C4-2B (cell line): ENCODE results near the gene NDUFA11.
"Not testable (repeated sequence)": the region's sequence is repeated elsewhere in the genome, so short reads cannot be mapped to it uniquely, and the experiment has no call there.

ENCODE experiments used
- H3K27ac ChIP-seq: fragments of 450-650 bp; 2 replicates; pipeline ENCODE4 v1.5.1; 2017
- ZFX ChIP-seq: fragments of 450-650 bp; IDR thresholded peaks from 2 replicates; pipeline ENCODE4 v1.6.1; 2017
- TF ChIP-seq, protein P1 (sequence below): fragments of 450-650 bp; conservative IDR thresholded peaks from 2 replicates; pipeline ENCODE4 v1.5.1; 2017; ENCODE audit warnings: mild to moderate bottlenecking

Gene NDUFA11

DNA sequence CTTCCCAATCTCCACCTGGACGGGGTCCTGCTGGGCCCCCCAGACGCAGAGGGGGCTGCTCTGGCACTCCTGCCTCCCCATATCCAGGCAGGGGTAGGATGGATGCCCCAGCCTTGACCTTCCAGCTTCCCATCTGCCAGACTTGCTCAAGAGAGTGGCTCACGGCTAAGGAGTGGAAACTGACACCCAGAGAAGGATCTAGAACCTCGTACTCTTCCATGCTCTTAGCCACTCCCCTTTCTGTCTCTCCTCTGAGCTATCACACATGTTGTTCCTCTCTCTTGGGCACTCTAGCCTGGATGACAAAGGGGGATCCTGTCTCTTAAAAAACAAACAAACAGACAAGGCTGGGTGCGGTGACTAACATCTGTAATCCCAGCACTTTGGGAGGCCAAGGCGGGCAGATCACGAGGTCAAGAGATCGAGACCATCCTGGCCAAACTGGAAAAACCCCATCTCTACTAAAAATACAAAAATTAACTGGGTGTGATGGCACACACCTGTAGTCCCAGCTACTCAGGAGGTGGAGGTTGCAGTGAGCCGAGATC, 21.1 kb downstream of the NDUFA11 start:
- no peak for TF ChIP-seq ZFX
- TF ChIP-seq, protein P1, sequence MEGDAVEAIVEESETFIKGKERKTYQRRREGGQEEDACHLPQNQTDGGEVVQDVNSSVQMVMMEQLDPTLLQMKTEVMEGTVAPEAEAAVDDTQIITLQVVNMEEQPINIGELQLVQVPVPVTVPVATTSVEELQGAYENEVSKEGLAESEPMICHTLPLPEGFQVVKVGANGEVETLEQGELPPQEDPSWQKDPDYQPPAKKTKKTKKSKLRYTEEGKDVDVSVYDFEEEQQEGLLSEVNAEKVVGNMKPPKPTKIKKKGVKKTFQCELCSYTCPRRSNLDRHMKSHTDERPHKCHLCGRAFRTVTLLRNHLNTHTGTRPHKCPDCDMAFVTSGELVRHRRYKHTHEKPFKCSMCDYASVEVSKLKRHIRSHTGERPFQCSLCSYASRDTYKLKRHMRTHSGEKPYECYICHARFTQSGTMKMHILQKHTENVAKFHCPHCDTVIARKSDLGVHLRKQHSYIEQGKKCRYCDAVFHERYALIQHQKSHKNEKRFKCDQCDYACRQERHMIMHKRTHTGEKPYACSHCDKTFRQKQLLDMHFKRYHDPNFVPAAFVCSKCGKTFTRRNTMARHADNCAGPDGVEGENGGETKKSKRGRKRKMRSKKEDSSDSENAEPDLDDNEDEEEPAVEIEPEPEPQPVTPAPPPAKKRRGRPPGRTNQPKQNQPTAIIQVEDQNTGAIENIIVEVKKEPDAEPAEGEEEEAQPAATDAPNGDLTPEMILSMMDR: no peak
- no peak overlapping the region for H3K27ac ChIP-seq

DNA sequence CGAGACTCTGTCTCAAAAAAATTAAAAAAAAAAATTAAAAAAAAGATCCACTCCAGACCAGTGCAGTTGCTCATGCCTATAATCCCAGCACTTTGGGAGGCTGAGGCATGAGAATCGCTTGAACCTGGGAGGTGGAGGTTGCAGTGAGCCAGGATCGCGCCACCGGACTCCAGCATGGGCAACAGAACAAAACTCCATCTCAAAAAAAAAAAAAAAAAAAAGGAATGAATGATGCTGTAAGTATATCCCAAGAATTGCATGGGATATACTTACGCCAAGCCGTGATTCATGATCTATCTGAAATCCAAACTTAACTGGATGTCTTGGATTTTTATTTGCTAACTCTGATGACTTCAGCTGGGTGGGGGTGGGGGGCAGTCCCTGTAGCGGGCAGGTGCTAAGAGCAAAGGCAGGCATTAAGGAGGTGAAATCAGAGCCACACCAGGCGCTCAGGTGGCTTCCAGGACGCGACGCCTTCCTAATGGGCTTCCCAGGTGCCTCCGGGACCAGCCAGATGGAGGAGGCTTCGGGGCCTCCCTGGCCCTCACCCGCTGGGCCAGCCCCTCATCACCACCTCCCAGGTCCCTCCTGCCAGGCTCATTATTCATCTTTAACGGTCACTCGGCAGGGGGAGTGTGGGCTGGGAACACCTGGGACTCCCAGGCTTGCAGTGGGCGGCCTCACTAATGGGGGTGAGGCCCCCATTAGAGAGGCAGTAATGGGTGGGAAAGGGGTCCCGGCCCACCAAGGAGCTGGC, 21.9 kb downstream of the NDUFA11 start:
- TF ChIP-seq, protein P1: no peak
- TF ChIP-seq ZFX: no peak
- H3K27ac ChIP-seq: no peak overlapping the region

DNA sequence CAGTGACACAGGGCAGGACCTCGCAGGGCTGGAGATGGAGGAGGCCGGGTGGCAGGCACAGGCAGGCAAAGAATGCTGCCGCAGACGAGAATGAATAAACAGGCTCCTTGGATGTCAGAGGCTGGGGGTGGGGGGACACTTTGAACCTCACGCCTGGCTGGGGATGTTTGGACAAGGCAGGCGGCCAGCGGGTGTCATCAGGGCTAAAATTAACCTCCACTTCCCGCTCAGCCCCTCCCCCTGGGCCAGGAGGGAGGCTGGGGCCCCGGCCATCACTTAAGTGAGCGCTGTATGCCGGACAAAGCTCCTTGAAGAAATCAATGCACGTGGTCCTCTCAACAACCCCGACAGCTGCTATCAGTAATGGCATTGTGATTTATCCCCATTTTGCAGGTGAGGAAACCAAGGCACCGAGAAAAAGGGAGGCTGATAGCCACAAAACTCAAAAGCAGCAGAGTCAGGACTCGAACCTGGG, 22.9 kb downstream of the NDUFA11 start:
- TF ChIP-seq ZFX: no peak
- TF ChIP-seq, protein P1: no peak
- no peak overlapping the region for H3K27ac ChIP-seq

DNA sequence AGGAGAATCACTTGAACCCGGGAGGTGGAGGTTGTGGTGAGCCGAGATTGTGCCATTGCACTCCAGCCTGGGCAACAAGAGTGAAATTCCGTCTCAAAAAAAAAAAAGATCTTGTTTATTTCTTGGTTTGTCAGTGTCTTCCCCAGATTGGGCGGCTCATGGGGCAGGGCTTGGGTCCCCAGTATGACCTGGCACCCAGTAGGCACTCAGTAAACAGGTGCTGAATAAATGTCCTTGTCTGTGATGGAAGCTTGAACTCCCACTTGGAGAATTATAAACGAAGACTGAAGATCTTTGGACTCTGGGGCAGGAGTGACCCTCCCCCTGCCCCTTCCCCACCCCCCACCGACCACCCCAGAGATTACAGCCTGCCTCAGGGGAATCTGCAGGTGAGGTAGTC, 23.4 kb downstream of the NDUFA11 start:
- H3K27ac ChIP-seq: no peak overlapping the region
- no peak for TF ChIP-seq ZFX
- TF ChIP-seq, protein P1: no peak

DNA sequence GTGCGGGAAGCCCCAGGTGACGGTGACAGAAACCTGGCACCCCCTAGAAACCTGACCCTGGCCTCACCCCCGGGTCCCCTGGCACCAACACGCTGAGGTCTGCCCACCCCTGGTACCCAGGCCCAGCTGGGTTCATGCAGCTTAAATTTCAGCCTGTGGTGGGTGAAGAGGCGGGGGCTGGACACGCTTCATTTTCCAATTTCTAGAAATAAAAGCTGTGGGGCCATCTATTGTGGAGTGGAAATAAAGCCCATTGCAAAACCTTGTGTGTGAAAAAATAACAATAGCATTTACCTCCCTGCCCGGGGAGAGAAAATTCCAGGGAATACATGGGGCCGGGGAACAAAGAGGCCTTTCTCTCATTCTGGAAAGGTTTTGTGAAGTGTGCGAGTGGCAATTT, 25.7 kb downstream of the NDUFA11 start:
- TF ChIP-seq, protein P1: no peak
- TF ChIP-seq ZFX: no peak
- H3K27ac ChIP-seq: no peak overlapping the region

DNA sequence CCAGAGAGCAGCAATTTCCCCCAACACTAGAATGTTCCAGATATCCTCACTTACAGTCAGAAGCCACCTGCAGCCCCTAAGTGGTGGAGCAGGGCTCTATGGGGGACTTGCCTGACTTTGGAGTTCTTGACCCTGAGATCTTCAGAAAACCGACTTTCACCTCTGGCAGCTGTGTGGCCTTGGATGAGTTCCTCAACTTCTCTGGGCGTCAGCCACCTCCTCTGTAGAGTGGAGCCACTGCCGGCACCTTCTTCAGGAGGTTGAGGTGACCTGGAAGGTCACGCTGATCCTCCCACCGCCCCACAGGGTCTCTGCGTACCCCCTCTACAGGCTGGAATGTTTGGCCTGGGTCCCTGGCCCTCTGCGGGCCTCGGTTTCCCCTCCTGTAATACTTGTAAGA, 26.2 kb downstream of the NDUFA11 start:
- H3K27ac ChIP-seq: no peak overlapping the region
- TF ChIP-seq ZFX: no peak
- TF ChIP-seq, protein P1: no peak

DNA sequence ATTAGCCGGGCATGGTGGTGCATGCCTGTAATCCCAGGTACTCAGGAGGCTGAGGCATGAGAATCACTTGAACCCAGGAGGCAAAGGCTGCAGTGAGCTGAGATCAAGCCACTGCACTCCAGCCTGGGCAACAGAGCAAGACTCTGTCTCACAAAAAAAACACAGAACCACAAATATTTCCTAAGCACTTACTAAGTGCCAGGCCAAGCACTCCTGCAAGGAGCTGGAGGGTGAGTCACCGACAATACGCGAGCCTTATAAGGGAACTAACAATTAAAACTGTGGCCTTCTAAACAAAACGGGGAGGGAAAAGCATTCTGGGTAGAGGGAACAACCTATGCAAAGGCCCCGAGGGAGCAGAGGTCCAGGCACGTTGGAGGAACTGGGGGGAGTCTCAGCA, 29.1 kb downstream of the NDUFA11 start:
- not testable (repeated sequence) for H3K27ac ChIP-seq
